Panc1 (cell line): ENCODE results near the gene GLB1L3.

Source experiments
- POLR2AphosphoS5 ChIP-seq: IDR thresholded peaks from 2 replicates; pipeline ENCODE4 v1.6.1; 2012; ENCODE audit warnings: mild to moderate bottlenecking, low read depth, low read length, moderate library complexity
- TF ChIP-seq, protein P1 (sequence below): fragments of 450-650 bp; IDR thresholded peaks from 2 replicates; pipeline ENCODE4 v1.5.1; 2017; ENCODE audit warnings: mild to moderate bottlenecking
- TF ChIP-seq, protein P2 (sequence below), 2 experiments: IDR thresholded peaks; 2 replicates each; pipeline ENCODE4 v1.6.1; 2011 to 2012; ENCODE audit warnings: low read depth in 2 of 2, control low read depth in 1 of 2, low read length in 1 of 2, mild to moderate bottlenecking in 1 of 2, moderate library complexity in 1 of 2; ENCODE audit not compliant: insufficient read depth in 1 of 2

DNA sequence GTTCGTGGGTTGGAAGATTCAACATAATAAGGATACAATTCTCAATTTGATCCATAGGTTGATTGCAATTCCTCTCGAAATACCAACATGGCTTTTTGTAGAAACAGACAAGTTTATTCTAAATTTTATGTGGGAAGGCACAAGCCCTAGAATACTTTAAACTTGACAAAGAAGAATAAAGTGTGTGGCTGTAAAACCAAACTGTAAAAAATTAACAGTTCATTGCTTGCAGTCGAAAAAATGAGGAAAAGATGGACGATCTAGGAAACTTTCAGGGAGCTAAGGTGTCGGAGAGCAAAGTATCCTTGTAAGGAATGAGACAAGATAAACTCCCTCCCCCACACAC lies 1.0 kb upstream of the GLB1L3 start:
- TF ChIP-seq POLR2AphosphoS5, result no peak
- TF ChIP-seq, protein P1, sequence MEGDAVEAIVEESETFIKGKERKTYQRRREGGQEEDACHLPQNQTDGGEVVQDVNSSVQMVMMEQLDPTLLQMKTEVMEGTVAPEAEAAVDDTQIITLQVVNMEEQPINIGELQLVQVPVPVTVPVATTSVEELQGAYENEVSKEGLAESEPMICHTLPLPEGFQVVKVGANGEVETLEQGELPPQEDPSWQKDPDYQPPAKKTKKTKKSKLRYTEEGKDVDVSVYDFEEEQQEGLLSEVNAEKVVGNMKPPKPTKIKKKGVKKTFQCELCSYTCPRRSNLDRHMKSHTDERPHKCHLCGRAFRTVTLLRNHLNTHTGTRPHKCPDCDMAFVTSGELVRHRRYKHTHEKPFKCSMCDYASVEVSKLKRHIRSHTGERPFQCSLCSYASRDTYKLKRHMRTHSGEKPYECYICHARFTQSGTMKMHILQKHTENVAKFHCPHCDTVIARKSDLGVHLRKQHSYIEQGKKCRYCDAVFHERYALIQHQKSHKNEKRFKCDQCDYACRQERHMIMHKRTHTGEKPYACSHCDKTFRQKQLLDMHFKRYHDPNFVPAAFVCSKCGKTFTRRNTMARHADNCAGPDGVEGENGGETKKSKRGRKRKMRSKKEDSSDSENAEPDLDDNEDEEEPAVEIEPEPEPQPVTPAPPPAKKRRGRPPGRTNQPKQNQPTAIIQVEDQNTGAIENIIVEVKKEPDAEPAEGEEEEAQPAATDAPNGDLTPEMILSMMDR, result no peak
- TF ChIP-seq, protein P2, sequence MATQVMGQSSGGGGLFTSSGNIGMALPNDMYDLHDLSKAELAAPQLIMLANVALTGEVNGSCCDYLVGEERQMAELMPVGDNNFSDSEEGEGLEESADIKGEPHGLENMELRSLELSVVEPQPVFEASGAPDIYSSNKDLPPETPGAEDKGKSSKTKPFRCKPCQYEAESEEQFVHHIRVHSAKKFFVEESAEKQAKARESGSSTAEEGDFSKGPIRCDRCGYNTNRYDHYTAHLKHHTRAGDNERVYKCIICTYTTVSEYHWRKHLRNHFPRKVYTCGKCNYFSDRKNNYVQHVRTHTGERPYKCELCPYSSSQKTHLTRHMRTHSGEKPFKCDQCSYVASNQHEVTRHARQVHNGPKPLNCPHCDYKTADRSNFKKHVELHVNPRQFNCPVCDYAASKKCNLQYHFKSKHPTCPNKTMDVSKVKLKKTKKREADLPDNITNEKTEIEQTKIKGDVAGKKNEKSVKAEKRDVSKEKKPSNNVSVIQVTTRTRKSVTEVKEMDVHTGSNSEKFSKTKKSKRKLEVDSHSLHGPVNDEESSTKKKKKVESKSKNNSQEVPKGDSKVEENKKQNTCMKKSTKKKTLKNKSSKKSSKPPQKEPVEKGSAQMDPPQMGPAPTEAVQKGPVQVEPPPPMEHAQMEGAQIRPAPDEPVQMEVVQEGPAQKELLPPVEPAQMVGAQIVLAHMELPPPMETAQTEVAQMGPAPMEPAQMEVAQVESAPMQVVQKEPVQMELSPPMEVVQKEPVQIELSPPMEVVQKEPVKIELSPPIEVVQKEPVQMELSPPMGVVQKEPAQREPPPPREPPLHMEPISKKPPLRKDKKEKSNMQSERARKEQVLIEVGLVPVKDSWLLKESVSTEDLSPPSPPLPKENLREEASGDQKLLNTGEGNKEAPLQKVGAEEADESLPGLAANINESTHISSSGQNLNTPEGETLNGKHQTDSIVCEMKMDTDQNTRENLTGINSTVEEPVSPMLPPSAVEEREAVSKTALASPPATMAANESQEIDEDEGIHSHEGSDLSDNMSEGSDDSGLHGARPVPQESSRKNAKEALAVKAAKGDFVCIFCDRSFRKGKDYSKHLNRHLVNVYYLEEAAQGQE (IDR thresholded peaks at IDR 0.05; ENCODE audit: insufficient read depth in 1 of 2, low read depth in 2 of 2, low read length in 1 of 2), result no peak
